B cell (primary cell): ENCODE data around the gene AGAP1. TPM values are rescaled to one million over a fixed set of nuclear protein-coding genes. Genes with fewer than 3 reads are reported as not detected.

Experiments used
- ATAC-seq: fragments of 200-7000 bp; cut with Tn5 transposase; one replicate; pipeline ENCODE4 v1.10.0; 2021; ENCODE audit warnings: low read depth, mild to moderate bottlenecking, moderate number of reproducible peaks, moderate library complexity
- CTCF ChIA-PET: fragments of 350-600 bp; sonication (Branson Sonifier 250); formaldehyde crosslinking; loops from one replicate; lab custom pipeline; 2021; ENCODE audit warnings: antibody characterized with exemption, inconsistent platforms; lab: Charles Lee
- POLR2A ChIA-PET: fragments of 350-600 bp; sonication (Branson Sonifier 250); formaldehyde crosslinking; loops from one replicate; lab custom pipeline; 2021; ENCODE audit warnings: antibody characterized with exemption; lab: Charles Lee
- DNase-seq: peaks from one replicate; pipeline ENCODE4 v3.0.0; 2013
- H2AFZ ChIP-seq: 2 replicates; pipeline ENCODE4 v1.6.1; 2012; ENCODE audit warnings: mild to moderate bottlenecking, low read depth, low read length; ENCODE audit not compliant: insufficient read depth, poor library complexity, severe bottlenecking
- H3K27ac ChIP-seq, 2 donors: 1 replicate in 1 of 2; 2 replicates in 1 of 2; pipeline ENCODE4 v1.5.1; 2012 to 2013; ENCODE audit warnings: low read length in 2 of 2, mild to moderate bottlenecking in 2 of 2, moderate library complexity in 1 of 2
- H3K27me3 ChIP-seq, 4 experiments: fragments of 200-600 bp in 1 of 4; sonication (generic) in 1 of 4; replicated peaks in 1 of 4; 1 replicate in 2 of 4; 2 replicates in 2 of 4; pipeline versions ENCODE4 v1.6.1 to v1.7.0; 2013 to 2016; ENCODE audit warnings: low read length in 3 of 4, mild to moderate bottlenecking in 2 of 4, mixed read lengths in 1 of 4, moderate library complexity in 1 of 4; ENCODE audit not compliant: insufficient read depth in 4 of 4, control insufficient read depth in 3 of 4; ENCODE audit errors: control extremely low read depth in 1 of 4
- H3K36me3 ChIP-seq, 2 experiments: replicated peaks in 1 of 2; 1 replicate in 1 of 2; 2 replicates in 1 of 2; pipeline versions ENCODE4 v1.6.1 to v1.7.1; 2013; ENCODE audit warnings: low read length in 1 of 2; ENCODE audit not compliant: insufficient read depth in 2 of 2, control insufficient read depth in 1 of 2; ENCODE audit errors: control extremely low read depth in 1 of 2, extremely low read depth in 1 of 2
- H3K4me1 ChIP-seq, 2 donors: fragments of 200-600 bp in 1 of 2; sonication (generic) in 1 of 2; 1 replicate in 1 of 2; 2 replicates in 1 of 2; pipeline versions ENCODE4 v1.5.1 to v1.6.1; 2013 to 2017; ENCODE audit warnings: low read length in 2 of 2; ENCODE audit not compliant: control insufficient read depth in 2 of 2, insufficient read depth in 2 of 2
- H3K4me2 ChIP-seq: replicated peaks from 2 replicates; pipeline ENCODE3; 2012; ENCODE audit warnings: mild to moderate bottlenecking, low read depth, low read length; ENCODE audit not compliant: poor library complexity, severe bottlenecking
- H3K4me3 ChIP-seq, 5 experiments: fragments of 200-600 bp in 1 of 5; sonication (generic) in 1 of 5; 1 replicate in 3 of 5; 2 replicates in 2 of 5; pipeline versions ENCODE4 v1.5.1 to v1.7.0; 2011 to 2016; ENCODE audit warnings: low read length in 4 of 5, mild to moderate bottlenecking in 4 of 5, low read depth in 2 of 5, control low read depth in 1 of 5, moderate library complexity in 1 of 5; ENCODE audit not compliant: insufficient read depth in 1 of 5; ENCODE audit errors: control extremely low read depth in 1 of 5, extremely low read depth in 1 of 5
- H3K79me2 ChIP-seq: fragments of 200-600 bp; sonication (generic); one replicate; pipeline ENCODE4 v1.6.0; 2016; ENCODE audit warnings: low read length; ENCODE audit not compliant: control insufficient read depth, insufficient read depth
- H3K9ac ChIP-seq: fragments of 200-600 bp; sonication (generic); 2 replicates; pipeline ENCODE4 v1.6.1; 2017; ENCODE audit warnings: mild to moderate bottlenecking, low read length, moderate library complexity
- H3K9me3 ChIP-seq, 3 donors: one replicate each; pipeline versions ENCODE4 v1.6.1 to v1.7.1; 2013; ENCODE audit warnings: low read length in 2 of 3; ENCODE audit not compliant: control insufficient read depth in 2 of 3, insufficient read depth in 1 of 3; ENCODE audit errors: control extremely low read depth in 1 of 3
- H4K20me1 ChIP-seq: 2 replicates; pipeline ENCODE4 v1.6.0; 2012; ENCODE audit warnings: mild to moderate bottlenecking, low read length; ENCODE audit not compliant: insufficient read depth, control insufficient read depth, poor library complexity, severe bottlenecking
- H3K27ac Mint-ChIP-seq: one replicate; pipeline ENCODE4 v1.8.0; 2021; ENCODE audit warnings: mixed read lengths
- H3K27me3 Mint-ChIP-seq: one replicate; pipeline ENCODE4 v1.8.0; 2021; ENCODE audit warnings: mixed read lengths
- H3K4me1 Mint-ChIP-seq: one replicate; pipeline ENCODE4 v1.8.0; 2021; ENCODE audit warnings: mixed read lengths
- H3K4me3 Mint-ChIP-seq: one replicate; pipeline ENCODE4 v1.8.0; 2021; ENCODE audit warnings: mixed read lengths
- H3K9me3 Mint-ChIP-seq: one replicate; pipeline ENCODE4 v1.8.0; 2022; ENCODE audit warnings: mixed read lengths; ENCODE audit not compliant: insufficient read depth
- CTCF ChIP-seq: fragments of 200-600 bp; IDR thresholded peaks from one replicate; pipeline ENCODE4 v1.8.0; 2022; ENCODE audit warnings: antibody characterized with exemption, mild to moderate bottlenecking
- EZH2 ChIP-seq: IDR thresholded peaks from 2 replicates; pipeline ENCODE4 v1.6.1; 2012; ENCODE audit warnings: borderline replicate concordance, low read depth, mild to moderate bottlenecking, moderate library complexity, low read length; ENCODE audit not compliant: insufficient read depth, poor library complexity, severe bottlenecking
- WGBS: methylation state at CpG from one replicate; pipeline ENCODE4 v1.1.5; 2013; ENCODE audit warnings: missing lambda C conversion rate; ENCODE audit not compliant: insufficient coverage; 5-methylcytosine and 5-hydroxymethylcytosine counted together
- intact Hi-C: fragments of 100-400 bp; cut with micrococcal nuclease; formaldehyde crosslinking; loops from one replicate; pipeline ENCODE4 v1.10.0; 2022
- polyA plus RNA-seq: library from polyadenylated mRNA; depleted of rRNA; stranded (reverse); fragments of >200 nt; gene quantifications from 2 replicates; pipeline ENCODE4 v1.2.3, GENCODE V29; 2012
- total RNA-seq, 2 donors: library from RNA; stranded (reverse); fragments of 120-200 nt in 1 of 2; gene quantifications; 1 replicate in 1 of 2; 2 replicates in 1 of 2; pipeline versions ENCODE4 v1.2.3 to v1.2.4, GENCODE V29; 2013 to 2022

The AGAP1 gene
- total and polyA plus RNA-seq, 2 donors (not counting 1 experiment from before 2014, with no cell fraction given) = 0.01 TPM; not detected in 1

DNA sequence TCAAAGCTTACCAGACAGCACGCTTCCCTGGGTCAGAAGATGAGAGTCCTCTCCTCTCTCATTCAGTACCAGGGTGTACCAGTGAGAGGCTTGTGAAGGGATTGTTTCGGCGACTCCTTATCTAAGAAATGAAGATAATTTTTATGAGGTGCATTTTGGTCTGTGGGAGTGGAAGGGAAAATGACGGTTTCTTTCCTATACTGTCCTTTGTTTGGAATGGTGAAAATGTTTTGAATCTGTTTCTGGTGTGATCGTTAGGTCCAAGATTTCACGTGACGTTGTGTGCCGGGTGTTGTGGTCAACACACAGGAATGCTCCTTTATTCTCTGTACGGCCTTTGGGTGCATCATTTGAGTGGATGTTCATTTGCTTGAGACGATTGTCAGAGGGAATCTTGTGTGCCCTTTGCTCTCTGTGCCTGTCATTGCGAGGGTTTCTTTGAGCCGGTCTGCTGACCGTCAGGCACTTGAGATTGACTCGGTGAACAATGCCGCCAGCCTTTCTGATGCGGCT is 183.5 kb downstream of the AGAP1 start:
- Histone ChIP-seq H3K4me3 (no peak overlapping the region), H3K4me1 (no peaks in the 10 kb centered on the region), H3K27ac (no peak overlapping the region), H3K79me2 (no peaks in the 10 kb centered on the region), H3K27me3 (no peaks in the 10 kb centered on the region), H4K20me1 (no peaks in the 10 kb centered on the region), H3K36me3 (no peaks in the 10 kb centered on the region), H3K4me2 (no peak overlapping the region), H3K9ac (no peak overlapping the region), H2AFZ (no peak overlapping the region), H3K9me3 (no peaks in the 10 kb centered on the region)
- no peak for DNase-seq
- no peak overlapping the region for H3K4me3 Mint-ChIP-seq
- no peaks in the 10 kb centered on the region for H3K9me3 Mint-ChIP-seq
- intact Hi-C loops = no loop called here
- H3K27me3 Mint-ChIP-seq = peaks cover 33% of the 10 kb centered on the region
- TF ChIP-seq CTCF (no peak), EZH2 (no peak)
- WGBS = 96% methylated on average over 10 of the region's 16 CpGs
- no peak for ATAC-seq
- CTCF ChIA-PET = no interaction called here
- H3K27ac Mint-ChIP-seq = no peak overlapping the region
- H3K4me1 Mint-ChIP-seq = no peaks in the 10 kb centered on the region
- POLR2A ChIA-PET = no interaction called here

DNA sequence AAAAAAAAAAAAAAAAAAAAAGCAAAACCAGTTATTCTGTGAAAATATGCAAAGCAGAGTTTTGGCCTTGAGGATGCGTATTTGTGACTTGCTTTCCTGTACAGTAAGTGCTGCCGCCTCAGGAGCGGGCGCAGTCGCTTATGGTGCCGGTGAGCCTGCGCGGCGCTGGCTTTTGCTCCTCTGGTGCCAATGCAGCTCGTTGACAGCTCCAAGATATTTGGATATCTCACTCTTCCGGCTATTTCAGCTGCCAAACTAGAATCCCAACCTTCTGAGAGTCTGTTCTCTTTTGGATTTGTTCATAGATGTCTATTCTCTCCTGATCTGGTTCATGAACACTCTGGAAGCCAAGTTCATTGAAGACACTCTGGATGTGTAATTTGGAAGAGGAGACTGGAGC is 184.1 kb downstream of the AGAP1 start:
- H3K4me3 Mint-ChIP-seq = no peak overlapping the region
- Histone ChIP-seq H3K27ac (no peak overlapping the region), H3K36me3 (no peaks in the 10 kb centered on the region), H3K9ac (no peak overlapping the region), H3K27me3 (no peaks in the 10 kb centered on the region), H3K4me2 (no peak overlapping the region), H3K4me1 (no peaks in the 10 kb centered on the region), H3K4me3 (no peak overlapping the region), H2AFZ (no peak overlapping the region), H3K79me2 (no peaks in the 10 kb centered on the region), H4K20me1 (no peaks in the 10 kb centered on the region), H3K9me3 (no peaks in the 10 kb centered on the region)
- TF ChIP-seq CTCF = no peak
- no peak for TF ChIP-seq EZH2
- CTCF ChIA-PET = no interaction called here
- DNase-seq = no peak
- 96% methylated on average over 9 of the region's 11 CpGs for WGBS
- peaks cover 26% of the 10 kb centered on the region for H3K27me3 Mint-ChIP-seq
- no peaks in the 10 kb centered on the region for H3K9me3 Mint-ChIP-seq
- no peaks in the 10 kb centered on the region for H3K4me1 Mint-ChIP-seq
- ATAC-seq = no peak
- intact Hi-C loops = no loop called here
- POLR2A ChIA-PET = no interaction called here
- H3K27ac Mint-ChIP-seq = no peak overlapping the region
